HG03469 (cell line): Measurements from ENCODE around the gene IFI27.
"Not testable (repeated sequence)": the region's sequence is repeated elsewhere in the genome, so short reads cannot be mapped to it uniquely, and the experiment has no call there.

Experiments
- ATAC-seq: cut with Tn5 transposase; IDR thresholded peaks from one replicate; pipeline ENCODE4 v1.9.1; 2021; ENCODE audit warnings: mild to moderate bottlenecking, moderate library complexity, moderate number of reproducible peaks; ENCODE audit not compliant: unreplicated experiment

IFI27 gene

DNA sequence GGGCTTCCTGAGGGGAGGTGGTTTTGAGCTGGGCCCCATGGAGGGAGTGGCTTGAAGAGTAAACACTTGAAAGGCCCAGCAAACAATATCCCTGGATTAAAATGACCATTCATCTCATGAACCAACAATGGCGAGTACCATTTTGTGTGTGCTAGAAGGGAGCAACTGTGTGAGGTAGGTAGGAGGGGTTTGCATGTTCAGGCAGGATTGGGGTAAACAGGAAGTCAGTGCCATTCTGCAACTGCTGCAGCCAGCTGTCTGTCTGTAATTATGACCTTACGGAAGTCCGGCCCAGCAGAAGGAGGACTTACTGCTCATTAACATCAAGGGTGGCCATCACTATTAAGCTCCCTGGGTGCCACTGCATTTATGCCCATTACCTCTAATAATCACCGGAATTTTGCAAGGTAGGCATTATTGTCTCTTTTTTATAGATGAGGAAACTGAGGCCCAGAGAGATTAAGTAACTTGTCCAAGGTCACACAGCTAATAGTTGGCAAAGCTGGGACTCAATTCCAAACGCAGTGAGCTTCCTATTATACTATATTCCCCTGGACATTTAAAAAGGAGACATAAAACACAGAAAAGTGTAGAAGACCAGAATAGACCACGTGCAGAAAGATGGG, 35.5 kb downstream of the IFI27 start:
- ATAC-seq, result no peak

DNA sequence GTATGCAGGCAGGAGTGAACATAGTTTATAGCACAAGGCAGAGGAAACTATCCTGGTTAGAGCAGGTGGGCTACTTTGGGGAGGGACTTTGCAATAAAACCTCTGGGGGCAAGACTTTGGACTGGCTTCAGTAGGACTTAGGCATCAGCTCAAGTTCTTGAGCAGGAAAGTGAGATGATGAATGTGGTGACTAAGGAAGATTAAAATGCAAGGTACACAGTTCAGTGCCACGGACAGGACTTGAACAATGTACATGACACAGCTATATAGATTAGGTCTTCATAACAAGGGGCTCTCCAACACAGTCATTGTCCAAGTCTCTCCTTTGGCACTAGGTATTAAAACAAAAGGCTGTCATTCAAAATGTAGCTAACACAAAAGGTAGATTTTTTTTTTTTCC, 42.1 kb downstream of the IFI27 start:
- no peak for ATAC-seq

DNA sequence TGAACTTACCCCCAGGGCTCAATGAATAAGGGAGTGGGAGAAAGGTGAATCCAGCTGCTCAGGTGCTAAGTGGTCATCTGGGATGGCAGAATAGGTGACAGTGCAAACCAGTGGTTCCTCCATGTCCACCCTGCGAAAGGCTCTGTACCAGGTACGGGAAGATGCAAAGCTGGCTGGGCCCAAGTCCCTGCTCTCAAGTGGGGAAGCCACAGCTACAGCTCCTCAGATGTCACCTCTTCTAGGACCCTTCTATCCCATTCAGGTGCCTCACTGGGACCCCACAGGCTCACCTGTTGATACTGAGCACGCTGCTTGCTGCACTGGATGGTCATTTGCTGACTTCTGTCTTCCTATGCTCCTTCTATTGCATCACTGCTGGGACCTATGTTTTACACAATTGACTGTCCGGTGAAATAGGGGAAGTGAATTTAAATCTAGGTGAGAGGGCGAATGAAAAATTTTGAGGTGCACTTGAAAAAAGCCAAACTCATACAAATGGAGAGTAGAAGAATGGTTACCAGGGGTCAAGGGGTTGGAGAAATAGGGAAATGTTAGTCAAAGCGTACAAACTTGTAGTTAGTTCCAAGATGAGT, 43.3 kb downstream of the IFI27 start:
- no peak for ATAC-seq

DNA sequence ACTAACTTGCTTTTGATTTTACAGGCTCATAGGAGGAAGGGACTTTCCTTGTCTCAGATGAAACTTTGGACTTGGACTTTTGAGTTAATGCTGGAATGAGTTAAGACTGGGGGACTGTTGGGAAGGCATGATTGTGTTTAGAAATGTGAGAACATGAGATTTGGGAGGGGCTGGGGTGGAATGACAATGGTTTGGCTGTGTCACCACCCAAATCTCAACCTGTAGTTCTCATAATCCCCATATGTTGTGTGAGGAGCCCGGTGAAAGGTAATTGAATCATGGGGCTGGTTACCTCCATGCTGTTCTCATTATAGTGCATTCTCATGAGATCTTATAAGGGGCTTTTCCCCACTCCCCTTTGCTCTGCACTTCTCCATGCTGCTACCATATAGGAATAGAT, 45.6 kb downstream of the IFI27 start:
- ATAC-seq, result not testable (repeated sequence)

DNA sequence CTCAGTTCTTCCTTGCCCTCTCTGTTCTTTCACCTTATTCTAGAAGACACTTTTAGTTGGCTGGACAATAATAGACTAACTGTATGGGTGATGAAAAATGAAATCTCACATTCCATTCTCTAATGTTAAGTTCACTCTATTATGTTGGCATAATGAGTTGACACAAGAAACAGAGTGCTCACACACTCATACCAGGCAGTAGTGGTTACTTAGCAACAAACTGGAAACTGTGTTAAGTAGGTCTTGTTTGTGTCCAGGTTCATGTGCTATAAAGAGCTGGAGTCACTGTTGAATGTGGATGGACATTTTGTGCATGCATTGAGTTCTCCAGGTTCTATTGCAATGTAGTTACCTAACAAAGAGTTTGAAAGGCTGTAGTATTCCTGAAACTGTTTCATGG, 46.7 kb downstream of the IFI27 start:
- no peak for ATAC-seq

DNA sequence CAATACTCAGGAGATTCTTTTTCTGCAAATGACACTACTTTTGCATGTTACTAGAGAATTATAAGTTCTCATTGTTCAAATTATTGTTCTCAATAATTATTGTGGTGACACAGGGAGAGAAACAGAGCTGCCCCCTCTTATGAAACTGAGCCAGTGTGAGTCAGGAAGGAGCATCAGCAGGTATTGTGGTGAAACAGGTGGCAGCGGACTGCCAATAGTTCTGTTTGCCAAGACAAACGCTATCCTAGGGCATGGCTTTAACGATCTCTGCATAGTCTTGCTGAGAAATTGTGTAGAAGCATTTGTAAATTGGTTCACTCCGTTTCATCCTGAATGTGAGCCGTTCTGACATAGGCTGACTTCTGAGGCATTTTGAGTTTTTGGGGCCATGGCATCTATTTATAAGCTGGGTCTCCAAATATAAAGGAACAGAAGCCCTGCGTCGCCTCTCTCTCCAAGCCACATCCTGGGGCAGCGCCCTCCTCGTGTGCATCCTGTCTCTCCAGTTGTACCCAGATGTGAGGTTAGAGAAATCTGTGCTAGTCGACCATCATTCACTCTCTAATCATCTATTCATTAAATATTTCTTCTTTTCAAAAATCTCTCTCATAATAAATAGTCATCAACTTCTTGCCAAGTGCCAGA, 47.8 kb downstream of the IFI27 start:
- no peak for ATAC-seq

DNA sequence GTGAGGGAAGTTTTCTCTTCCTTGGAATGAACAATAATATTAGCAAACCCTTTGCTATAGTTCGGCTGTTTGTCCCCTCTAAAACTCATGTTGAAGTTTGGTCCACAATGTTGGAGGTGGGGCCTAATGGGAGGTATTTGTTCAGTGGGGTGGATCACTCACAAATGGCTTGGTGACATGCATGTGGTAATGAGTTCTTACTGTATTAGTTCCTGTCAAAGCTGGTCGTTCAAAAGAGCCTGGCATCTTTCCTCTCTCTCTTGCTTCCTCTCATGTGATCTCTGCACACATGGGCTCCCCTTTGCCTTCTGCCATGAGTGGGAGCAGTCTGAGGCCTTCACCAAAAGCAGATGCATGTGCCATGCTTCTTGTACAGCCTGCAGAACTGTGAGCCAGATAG, 50.5 kb downstream of the IFI27 start:
- ATAC-seq, result no peak

DNA sequence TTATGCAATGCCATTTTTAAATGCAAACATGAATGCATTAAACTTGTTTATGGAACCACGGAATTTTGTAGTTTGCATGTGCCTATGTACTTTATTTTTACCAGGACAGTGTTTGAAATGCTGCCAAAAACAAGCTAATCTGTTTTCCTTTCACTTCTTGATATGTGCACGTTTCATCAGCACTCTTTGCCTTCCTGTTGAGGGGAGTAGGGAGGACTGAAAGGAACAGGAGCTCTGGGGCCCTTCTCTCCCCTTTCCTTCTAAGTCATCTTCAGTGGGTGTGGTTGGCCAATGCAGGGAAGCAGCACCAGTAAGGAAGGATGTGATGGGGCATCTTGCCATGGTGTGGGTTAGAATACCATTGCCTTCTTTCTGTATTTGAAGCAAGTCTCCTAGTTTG, 51.4 kb downstream of the IFI27 start:
- no peak for ATAC-seq

DNA sequence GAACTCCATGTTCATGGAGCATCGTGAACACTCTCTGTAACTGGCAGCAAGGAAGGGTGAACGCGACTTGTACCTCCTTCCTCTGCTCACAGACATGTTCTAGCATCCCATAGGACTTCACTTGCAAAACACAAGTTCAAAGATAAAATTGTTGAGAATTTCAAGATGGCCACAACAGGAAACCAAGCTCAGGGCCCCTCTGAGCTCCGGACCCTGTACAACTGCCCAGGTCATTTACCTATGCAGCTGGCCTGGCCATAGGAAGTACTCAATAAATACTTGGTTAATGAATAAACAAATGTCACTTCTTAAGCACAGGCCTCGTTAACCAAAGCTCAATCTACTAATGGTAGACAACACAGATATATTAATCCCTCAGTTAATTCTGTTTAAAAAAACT, 51.9 kb downstream of the IFI27 start:
- no peak for ATAC-seq

DNA sequence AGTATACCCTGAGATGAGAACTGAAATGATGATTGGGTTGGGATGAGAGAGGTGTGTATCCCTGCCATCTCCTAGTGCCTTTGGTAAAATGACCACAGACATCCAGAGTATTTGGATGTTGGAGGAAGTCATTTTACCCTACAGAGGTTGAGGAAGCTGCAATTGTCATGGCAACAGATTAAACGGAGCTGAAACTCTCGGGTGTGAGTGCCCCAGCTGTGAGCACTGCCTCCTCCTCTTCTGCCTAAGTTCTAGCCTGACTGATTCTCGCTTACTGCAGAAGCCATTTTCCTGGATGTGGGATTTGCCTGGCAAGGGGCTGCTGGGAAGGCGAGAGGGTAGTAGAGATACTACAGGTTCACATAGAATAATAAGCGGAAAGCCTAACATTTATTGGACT, 53.3 kb downstream of the IFI27 start:
- ATAC-seq, result no peak

DNA sequence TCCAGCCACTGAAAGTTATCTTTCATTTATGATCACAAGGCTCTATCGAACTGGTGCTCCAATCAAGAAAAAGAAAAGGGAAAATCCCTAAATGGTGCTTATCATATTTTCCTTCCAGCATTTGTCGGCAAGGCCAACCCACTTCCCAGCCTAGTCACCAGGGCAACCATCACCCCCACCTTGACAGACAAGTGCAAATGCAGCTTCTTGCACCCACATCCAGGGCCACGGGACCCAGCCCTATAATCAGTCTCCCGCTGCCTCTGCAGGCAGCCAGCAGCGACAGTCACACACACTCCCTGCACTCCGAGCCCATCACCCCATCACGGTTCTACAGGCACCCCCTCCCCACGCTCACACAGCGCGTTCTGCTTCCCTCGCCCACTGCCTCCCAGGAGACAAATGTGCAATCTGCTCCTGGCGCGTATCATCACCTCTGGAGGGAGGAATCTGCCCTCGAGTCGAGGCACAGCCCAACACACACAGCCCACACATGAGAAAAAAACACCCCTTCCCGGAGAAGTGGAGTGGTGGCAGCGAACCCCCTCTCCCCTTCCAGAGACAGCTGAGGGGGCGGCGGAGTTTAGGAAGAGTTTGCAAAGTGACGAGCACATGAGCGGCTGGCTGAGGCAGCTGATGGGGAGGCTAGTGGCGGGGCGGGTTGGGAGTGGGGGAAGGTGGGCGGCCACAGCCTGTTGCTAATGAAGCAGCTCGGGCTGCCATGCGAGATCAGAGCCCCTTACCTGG, 54.3 kb downstream of the IFI27 start:
- ATAC-seq, result no peak

DNA sequence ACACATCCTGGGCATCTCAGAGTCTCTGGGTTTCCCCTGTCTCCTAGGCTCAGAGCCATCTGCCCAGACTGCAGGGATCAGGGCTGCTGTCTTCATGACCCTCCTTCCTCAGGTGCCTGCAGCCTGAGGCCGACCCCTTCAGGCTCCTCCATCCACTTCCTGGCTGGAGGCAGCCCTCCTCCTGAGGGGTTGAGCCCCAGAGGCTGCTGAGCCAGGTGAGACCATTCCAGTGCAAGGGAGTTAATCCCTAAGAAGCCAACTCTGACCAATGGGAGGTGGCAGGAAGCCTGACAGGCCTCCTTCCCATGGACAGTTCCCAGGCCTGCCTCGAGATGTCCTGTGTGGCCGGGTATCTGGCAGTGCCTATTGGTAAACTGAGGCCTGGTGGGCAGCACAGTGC, 55.2 kb downstream of the IFI27 start:
- no peak for ATAC-seq
